Activated T-cell treated with anti-CD3 and anti-CD28 coated beads, Interleukin-2, amount 50 U/mL, for 72 hours (primary cell): ENCODE measurements around the gene C1orf87. TPM values are rescaled to one million over a fixed set of nuclear protein-coding genes. Genes with fewer than 3 reads are reported as not detected.
A peak's percentile ranks its signal among the peaks of the same experiment; 100 is the strongest.
"Not testable (repeated sequence)": the region's sequence is repeated elsewhere in the genome, so short reads cannot be mapped to it uniquely, and the experiment has no call there.

ENCODE experiments used
- ATAC-seq, 2 donors: fragments of 150-1000 bp; cut with Tn5 transposase; replicated peaks in 1 of 2; 2 replicates each; pipeline ENCODE4 v1.10.0; 2021; ENCODE audit warnings: moderate library complexity in 2 of 2, mild to moderate bottlenecking in 1 of 2
- DNase-seq, 2 donors: peaks; one replicate each; pipeline ENCODE4 v3.0.0; 2021 to 2022; ENCODE audit warnings: mixed read lengths in 1 of 2
- H3K27ac Mint-ChIP-seq: one replicate; pipeline ENCODE4 v1.8.0; 2022; ENCODE audit warnings: mild to moderate bottlenecking, moderate library complexity, mixed read lengths
- H3K27me3 Mint-ChIP-seq: one replicate; pipeline ENCODE4 v1.8.0; 2022; ENCODE audit warnings: low read depth, mixed read lengths
- H3K36me3 Mint-ChIP-seq, 2 donors: one replicate each; pipeline ENCODE4 v1.8.0; 2022; ENCODE audit warnings: mixed read lengths in 2 of 2, mild to moderate bottlenecking in 1 of 2; ENCODE audit not compliant: insufficient read depth in 2 of 2
- H3K4me1 Mint-ChIP-seq: one replicate; pipeline ENCODE4 v1.8.0; 2022; ENCODE audit warnings: low read depth, mixed read lengths
- H3K4me3 Mint-ChIP-seq, 2 donors: one replicate each; pipeline ENCODE4 v1.8.0; 2022; ENCODE audit warnings: mild to moderate bottlenecking in 2 of 2, mixed read lengths in 2 of 2, moderate library complexity in 2 of 2
- H3K9me3 Mint-ChIP-seq, 2 donors: one replicate each; pipeline ENCODE4 v1.8.0; 2022; ENCODE audit warnings: mixed read lengths in 2 of 2
- total RNA-seq, 2 donors: library from RNA; stranded (reverse); gene quantifications; one replicate each; pipeline ENCODE4 v1.2.3, GENCODE V29; 2022

C1orf87 gene
- total RNA-seq, 2 donors from 2014 or later = not detected

- ATAC-seq = no peak
- H3K27me3 Mint-ChIP-seq = peaks cover 47% of the 10 kb centered on the region
- H3K4me1 Mint-ChIP-seq = peaks cover 3% of the 10 kb centered on the region
- H3K4me3 Mint-ChIP-seq = no peak overlapping the region
- peak; percentile 45 to 49 for DNase-seq
- no peak overlapping the region for H3K27ac Mint-ChIP-seq
- no peaks in the 10 kb centered on the region for H3K36me3 Mint-ChIP-seq
- H3K9me3 Mint-ChIP-seq = no peaks in the 10 kb centered on the region
Observed at GRCh38 chr1:59976194-59977074, 97.1 kb downstream of the C1orf87 start.

- Mint-ChIP-seq H3K4me3 (no peak overlapping the region), H3K9me3 (no peaks in the 10 kb centered on the region), H3K27ac (no peak overlapping the region), H3K4me1 (peaks cover 6% of the 10 kb centered on the region), H3K36me3 (no peaks in the 10 kb centered on the region), H3K27me3 (peaks cover 47% of the 10 kb centered on the region)
- DNase-seq (no peak), ATAC-seq (no peak)
Observed at GRCh38 chr1:59973719-59974118, 99.9 kb downstream of the C1orf87 start.

DNA sequence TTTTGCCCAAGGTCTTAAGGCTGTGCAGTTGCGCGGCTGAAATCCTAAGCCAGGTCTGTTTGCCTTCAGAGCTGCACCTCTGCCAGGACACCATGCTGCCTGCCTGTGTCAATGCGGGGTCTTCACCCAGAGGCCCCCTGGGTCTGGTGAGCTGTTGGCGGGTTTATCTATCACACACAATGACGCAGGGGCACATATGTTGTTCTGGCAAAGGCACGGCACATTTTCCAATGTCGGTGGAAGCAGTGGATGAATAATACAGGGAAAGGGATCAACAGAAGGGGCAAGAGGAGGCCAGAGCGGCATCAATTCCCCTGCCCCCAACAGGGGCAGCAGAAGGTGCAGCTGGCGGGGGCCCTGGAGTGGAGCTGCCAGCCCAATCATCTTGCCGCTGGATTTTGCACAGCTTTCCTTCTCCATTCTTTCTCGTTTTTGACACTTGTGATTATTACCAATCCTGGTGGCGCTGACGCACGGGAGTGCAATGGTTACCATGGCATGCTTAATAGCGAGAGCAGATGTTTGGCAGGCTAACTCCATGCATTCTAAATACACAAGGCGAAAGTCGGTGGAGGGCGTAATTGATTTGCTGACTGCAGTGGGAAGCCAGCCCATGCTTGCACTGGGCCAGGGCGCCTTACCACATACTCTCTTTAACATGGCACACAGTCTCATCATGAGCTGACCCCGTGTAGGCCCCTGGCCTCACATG, 101.2 kb downstream of the C1orf87 start:
- Mint-ChIP-seq H3K4me3 (no peak overlapping the region), H3K9me3 (no peaks in the 10 kb centered on the region), H3K4me1 (peaks cover 6% of the 10 kb centered on the region), H3K27me3 (peaks cover 47% of the 10 kb centered on the region), H3K27ac (no peak overlapping the region), H3K36me3 (no peaks in the 10 kb centered on the region)
- no peak for ATAC-seq
- DNase-seq = no peak

DNA sequence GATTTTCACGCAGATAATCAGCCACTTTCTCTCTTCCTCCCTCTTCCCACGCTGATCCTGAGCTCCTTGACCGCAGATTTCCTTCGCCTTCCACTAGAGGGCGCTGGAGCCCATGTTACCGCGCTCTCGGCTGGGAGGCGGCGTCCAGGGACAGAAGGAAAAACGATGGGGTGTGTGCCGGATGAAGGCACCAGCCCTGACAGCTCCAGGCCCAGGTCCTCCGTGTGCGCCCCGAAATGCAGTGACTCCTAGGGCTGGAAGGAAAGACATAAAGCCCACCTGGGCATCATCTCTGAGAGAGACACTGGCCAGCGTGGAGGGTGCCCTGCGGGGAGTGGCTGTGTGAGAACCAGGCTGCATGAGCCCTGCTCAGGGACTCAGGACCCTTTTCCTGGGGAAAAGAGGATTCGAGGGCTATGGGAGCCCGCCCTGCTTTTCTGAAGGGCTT, 102.1 kb downstream of the C1orf87 start:
- Mint-ChIP-seq H3K4me3 (no peak overlapping the region), H3K27ac (no peak overlapping the region), H3K9me3 (no peaks in the 10 kb centered on the region), H3K4me1 (peaks cover 6% of the 10 kb centered on the region), H3K27me3 (peaks cover 41% of the 10 kb centered on the region), H3K36me3 (no peaks in the 10 kb centered on the region)
- DNase-seq = peak; percentile 29 to 57
- peak; percentile 32 to 44 for ATAC-seq

DNA sequence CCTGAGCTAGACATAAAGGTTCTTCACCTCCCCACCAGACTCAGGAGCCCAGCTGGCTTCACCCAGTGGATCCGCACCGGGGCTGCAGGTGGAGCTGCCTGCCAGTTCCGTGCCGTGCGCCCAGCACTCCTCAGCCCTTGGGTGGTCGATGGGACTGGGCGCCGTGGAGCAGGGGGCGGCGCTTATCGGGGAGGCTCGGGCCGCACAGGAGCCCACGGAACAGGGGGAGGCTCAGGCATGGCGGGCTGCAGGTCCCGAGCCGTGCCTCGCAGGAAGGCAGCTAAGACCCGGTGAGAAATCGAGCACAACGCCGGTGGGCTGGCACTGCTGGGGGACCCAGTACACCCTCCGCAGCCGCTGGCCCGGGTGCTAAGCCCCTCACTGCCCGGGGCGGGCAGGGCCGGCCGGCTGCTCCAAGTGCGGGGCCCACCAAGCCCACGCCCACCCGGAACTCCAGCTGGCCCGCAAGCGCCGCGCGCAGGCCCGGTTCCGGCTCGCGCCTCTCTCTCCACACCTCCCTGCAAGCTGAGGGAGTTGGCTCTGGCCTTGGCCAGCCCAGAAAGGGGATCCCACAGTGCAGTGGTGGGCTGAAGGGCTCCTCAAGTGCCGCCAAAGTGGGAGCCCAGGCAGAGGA, 103.9 kb downstream of the C1orf87 start:
- H3K36me3 Mint-ChIP-seq, H3K4me3 Mint-ChIP-seq, H3K4me1 Mint-ChIP-seq, H3K9me3 Mint-ChIP-seq, ATAC-seq, H3K27ac Mint-ChIP-seq, DNase-seq: not testable (repeated sequence)
- peaks cover 25% of the 10 kb centered on the region for H3K27me3 Mint-ChIP-seq

DNA sequence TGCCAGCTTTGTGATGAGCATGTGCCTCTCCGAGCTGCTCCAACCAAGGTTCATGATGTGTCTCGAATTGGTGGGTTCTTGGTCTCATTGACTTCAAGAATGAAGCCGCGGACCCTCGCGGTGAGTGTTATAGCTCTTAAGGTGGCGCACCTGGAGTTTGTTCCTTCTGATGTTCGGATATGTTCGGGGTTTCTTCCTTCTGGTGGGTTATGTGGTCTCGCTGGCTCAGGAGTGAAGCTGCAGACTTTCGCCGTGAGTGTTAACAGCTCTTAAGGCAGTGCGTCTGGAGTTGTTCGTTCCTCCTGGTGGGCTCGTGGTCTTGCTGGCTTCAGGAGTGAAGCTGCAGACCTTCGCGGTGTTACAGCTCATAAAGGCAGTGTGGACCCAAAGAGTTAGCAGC, 104.8 kb downstream of the C1orf87 start:
- H3K27me3 Mint-ChIP-seq = peaks cover 17% of the 10 kb centered on the region
- H3K36me3 Mint-ChIP-seq, ATAC-seq, H3K27ac Mint-ChIP-seq, H3K9me3 Mint-ChIP-seq, DNase-seq, H3K4me3 Mint-ChIP-seq, H3K4me1 Mint-ChIP-seq: not testable (repeated sequence)

- no peak for DNase-seq
- Mint-ChIP-seq H3K36me3 (no peaks in the 10 kb centered on the region), H3K4me1 (peaks cover 6% of the 10 kb centered on the region), H3K9me3 (no peaks in the 10 kb centered on the region), H3K4me3 (no peak overlapping the region), H3K27ac (no peak overlapping the region), H3K27me3 (peaks cover 7% of the 10 kb centered on the region)
- no peak for ATAC-seq
Observed at GRCh38 chr1:59967780-59968179, 105.8 kb downstream of the C1orf87 start.

DNA sequence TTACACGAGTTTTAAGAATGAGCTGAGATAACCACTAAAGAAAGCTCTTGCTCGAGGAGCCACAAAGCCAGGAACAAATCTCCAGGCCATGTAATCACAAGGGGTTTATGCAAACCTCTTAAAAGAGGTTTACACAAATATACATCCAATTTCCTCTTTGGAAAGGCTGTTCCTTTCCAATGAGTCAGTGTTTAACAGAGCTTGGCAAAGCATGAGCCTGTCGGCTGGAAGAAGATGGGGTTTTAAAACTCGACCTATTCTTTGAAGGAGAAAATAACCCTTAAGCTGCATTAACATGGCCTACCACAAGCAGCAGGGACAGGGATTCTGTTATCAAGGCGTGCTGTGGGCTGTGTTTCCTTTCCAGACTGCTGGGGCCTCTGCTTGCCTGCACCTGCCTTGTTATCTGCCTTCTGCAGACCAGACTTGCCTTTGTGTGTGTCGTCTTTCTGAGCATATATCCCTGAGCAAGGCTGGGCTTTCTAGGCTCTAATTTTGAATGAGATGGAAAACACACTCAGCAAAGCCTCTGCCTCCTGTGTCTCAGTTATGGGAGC, 106.4 kb downstream of the C1orf87 start:
- Mint-ChIP-seq H3K27ac (no peak overlapping the region), H3K9me3 (no peaks in the 10 kb centered on the region), H3K4me3 (no peak overlapping the region), H3K36me3 (no peaks in the 10 kb centered on the region), H3K4me1 (peaks cover 6% of the 10 kb centered on the region), H3K27me3 (peaks cover 1% of the 10 kb centered on the region)
- no peak for DNase-seq
- no peak for ATAC-seq

DNA sequence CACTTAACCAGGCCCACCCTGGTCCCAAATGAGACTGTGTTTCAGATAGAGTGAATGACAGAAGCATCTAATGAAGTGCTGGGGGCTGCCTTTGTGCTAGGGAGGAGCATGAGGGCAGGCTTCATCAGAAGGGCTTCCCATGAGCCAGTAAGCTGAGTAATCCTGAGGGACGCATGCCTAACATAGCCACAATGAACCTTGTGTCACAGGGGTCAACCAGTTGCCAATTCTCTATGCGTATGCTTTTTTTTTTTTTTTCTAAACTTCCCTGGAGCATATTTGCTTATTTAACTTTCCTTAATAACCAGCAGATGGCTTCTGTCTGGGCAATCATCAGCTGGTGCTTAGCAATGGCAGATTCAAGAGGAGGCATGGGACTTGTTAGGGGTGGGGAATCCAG, 121.5 kb downstream of the C1orf87 start:
- Mint-ChIP-seq H3K36me3 (no peaks in the 10 kb centered on the region), H3K27me3 (no peaks in the 10 kb centered on the region), H3K9me3 (no peaks in the 10 kb centered on the region), H3K4me1 (no peaks in the 10 kb centered on the region), H3K27ac (no peak overlapping the region), H3K4me3 (no peak overlapping the region)
- ATAC-seq = no peak
- no peak for DNase-seq

DNA sequence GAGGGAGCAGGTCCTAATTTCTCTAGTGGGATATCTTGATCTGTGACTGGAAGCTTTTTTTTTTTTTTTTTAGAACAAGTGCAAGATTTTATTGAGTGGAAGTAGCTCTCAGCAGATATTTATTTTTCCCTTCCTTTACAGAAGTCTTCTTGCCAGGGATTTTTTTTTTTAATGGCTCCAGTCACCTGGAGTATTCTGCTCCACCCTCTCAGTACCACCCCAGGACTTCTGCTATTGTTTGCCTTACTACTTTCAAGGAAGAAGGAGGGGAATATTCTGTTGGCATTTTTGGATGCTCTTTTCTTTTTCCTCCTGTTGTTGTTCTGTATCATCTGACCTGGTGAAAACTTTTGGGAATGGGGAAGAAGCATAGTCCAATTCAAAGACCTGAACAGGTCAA, 123.9 kb downstream of the C1orf87 start:
- no peak for ATAC-seq
- Mint-ChIP-seq H3K36me3 (no peaks in the 10 kb centered on the region), H3K27me3 (no peaks in the 10 kb centered on the region)

DNA sequence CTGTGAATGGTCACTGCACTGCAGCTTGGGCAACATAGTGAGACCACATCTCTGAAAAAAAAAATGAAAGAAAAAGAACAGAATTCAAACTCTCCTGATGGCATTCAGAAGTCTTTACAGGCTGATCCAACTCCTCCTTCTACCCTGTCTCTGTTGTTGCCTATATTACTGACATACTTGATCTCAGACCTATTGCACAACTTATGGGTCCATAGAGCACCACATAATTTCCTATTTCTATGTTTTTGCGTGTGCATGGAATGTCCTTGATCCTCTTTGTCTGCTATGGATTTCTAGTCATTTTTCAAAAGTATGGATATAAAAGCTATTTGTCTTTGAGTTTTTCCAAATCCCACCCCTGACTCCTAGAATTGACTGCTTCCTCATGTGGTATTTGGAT, 124.6 kb downstream of the C1orf87 start:
- ATAC-seq (no peak), DNase-seq (no peak)
- Mint-ChIP-seq H3K4me3 (no peak overlapping the region), H3K4me1 (no peaks in the 10 kb centered on the region), H3K9me3 (no peaks in the 10 kb centered on the region), H3K27ac (no peak overlapping the region), H3K27me3 (no peaks in the 10 kb centered on the region), H3K36me3 (no peaks in the 10 kb centered on the region)

More for the DNA sequence above, 123.9 kb downstream of the C1orf87 start:
- no peak for DNase-seq
- Mint-ChIP-seq H3K4me3 (no peak overlapping the region), H3K9me3 (no peaks in the 10 kb centered on the region), H3K27ac (no peak overlapping the region), H3K4me1 (no peaks in the 10 kb centered on the region)

GRCh38 chr1:59947047-59947938, 126.3 kb downstream of the C1orf87 start:
- H3K27me3 Mint-ChIP-seq = peaks cover 12% of the 10 kb centered on the region
- ATAC-seq (peak; percentile 82 to 83), DNase-seq (peak; percentile 52 to 62)
- H3K4me1 Mint-ChIP-seq = no peaks in the 10 kb centered on the region
- no peak overlapping the region for H3K4me3 Mint-ChIP-seq
- no peak overlapping the region for H3K27ac Mint-ChIP-seq
- H3K9me3 Mint-ChIP-seq = no peaks in the 10 kb centered on the region
- H3K36me3 Mint-ChIP-seq = no peaks in the 10 kb centered on the region
